ENCODE measurements around the gene MIA3.
A peak's percentile ranks its signal among the peaks of the same experiment; 100 is the strongest.

The MIA3 gene

GRCh38 chr1:222670110-222670509 is 52.2 kb downstream of the MIA3 start:
- no peak for DNase-seq

- DNase-seq = no peak
Measured at GRCh38 chr1:222680080-222680479, 62.2 kb downstream of the MIA3 start.

GRCh38 chr1:222691016-222691415 is 73.1 kb downstream of the MIA3 start:
- DNase-seq = no peak

GRCh38 chr1:222694927-222695326 is 77.0 kb downstream of the MIA3 start:
- DNase-seq = no peak

GRCh38 chr1:222696741-222697140 is 78.8 kb downstream of the MIA3 start:
- no peak for DNase-seq

- DNase-seq = no peak
Measured at GRCh38 chr1:222697203-222697602, 79.3 kb downstream of the MIA3 start.

- DNase-seq = peak; percentile 18
Measured at GRCh38 chr1:222697826-222698225, 79.9 kb downstream of the MIA3 start.

- DNase-seq = no peak
Measured at GRCh38 chr1:222702210-222702609, 84.3 kb downstream of the MIA3 start.

GRCh38 chr1:222704260-222704659 is 86.4 kb downstream of the MIA3 start:
- no peak for DNase-seq

- no peak for DNase-seq
Measured at GRCh38 chr1:222706815-222707214, 88.9 kb downstream of the MIA3 start.

- DNase-seq = no peak
Measured at GRCh38 chr1:222709700-222710153, 91.8 kb downstream of the MIA3 start.

GRCh38 chr1:222711319-222712252 is 93.7 kb downstream of the MIA3 start:
- DNase-seq = peak; percentile 58

- peak; percentile 89 for DNase-seq
Measured at GRCh38 chr1:222712253-222713090, 94.6 kb downstream of the MIA3 start, which contains the start of the genes AIDA and BROX. AIDA (minus strand) TSS chr1:222712491; CDS start chr1:222712317, 174 bp downstream. BROX (plus strand) TSS chr1:222712564; CDS start chr1:222715700, 3,136 bp downstream.

- DNase-seq = peak; percentile 95
Measured at GRCh38 chr1:222713091-222713961, 95.4 kb downstream of the MIA3 start.

- no peak for DNase-seq
Measured at GRCh38 chr1:222716393-222716792, 98.5 kb downstream of the MIA3 start.
